BE2C (cell line): Measurements from ENCODE around the gene GPC5.

Source experiments
- DNase-seq: peaks from one replicate; pipeline ENCODE4 v3.0.0-alpha.2; 2020
- H3K27me3 ChIP-seq: fragments of 250-450 bp; sonication (Bioruptor Pico); 2 replicates; pipeline ENCODE4 v1.5.1; 2020; ENCODE audit warnings: mild to moderate bottlenecking
- H3K36me3 ChIP-seq: fragments of 250-450 bp; sonication (Bioruptor Pico); 2 replicates; pipeline ENCODE4 v1.5.1; 2020; ENCODE audit warnings: mild to moderate bottlenecking
- H3K4me1 ChIP-seq: fragments of 250-450 bp; sonication (Bioruptor Pico); 2 replicates; pipeline ENCODE4 v1.5.1; 2020
- H3K4me3 ChIP-seq: 2 replicates; pipeline ENCODE4 v1.5.1; 2011; ENCODE audit warnings: low read depth, low read length
- H3K9me3 ChIP-seq: fragments of 250-450 bp; sonication (Bioruptor Pico); 2 replicates; pipeline ENCODE4 v1.5.1; 2020
- TF ChIP-seq, protein P1 (sequence below): IDR thresholded peaks from 2 replicates; pipeline ENCODE4 v1.5.1; 2012; ENCODE audit warnings: mild to moderate bottlenecking, low read depth, low read length

GPC5 gene

DNA sequence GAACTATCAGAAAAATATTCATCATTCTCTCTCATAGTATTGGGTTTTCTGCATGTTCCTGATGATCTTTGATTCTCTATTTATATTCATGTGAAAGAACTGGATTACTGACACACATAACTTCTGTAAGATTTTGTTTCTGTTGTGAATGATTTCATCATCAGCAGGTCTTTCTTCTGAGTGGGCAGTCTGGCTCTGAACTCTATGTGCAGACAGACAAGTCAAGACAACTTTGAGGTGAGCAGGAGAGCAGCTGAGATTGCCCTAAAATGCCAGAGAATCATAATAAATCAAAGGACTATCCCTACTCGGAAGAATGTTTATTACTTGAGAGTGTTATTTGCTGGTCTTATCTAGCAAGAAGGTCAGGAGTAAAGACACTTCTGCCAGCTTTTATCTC is 1176.1 kb downstream of the GPC5 start:
- no peak overlapping the region for H3K4me3 ChIP-seq
- no peaks in the 10 kb centered on the region for H3K4me1 ChIP-seq
- H3K9me3 ChIP-seq, result no peaks in the 10 kb centered on the region
- DNase-seq, result no peak
- TF ChIP-seq, protein P1, sequence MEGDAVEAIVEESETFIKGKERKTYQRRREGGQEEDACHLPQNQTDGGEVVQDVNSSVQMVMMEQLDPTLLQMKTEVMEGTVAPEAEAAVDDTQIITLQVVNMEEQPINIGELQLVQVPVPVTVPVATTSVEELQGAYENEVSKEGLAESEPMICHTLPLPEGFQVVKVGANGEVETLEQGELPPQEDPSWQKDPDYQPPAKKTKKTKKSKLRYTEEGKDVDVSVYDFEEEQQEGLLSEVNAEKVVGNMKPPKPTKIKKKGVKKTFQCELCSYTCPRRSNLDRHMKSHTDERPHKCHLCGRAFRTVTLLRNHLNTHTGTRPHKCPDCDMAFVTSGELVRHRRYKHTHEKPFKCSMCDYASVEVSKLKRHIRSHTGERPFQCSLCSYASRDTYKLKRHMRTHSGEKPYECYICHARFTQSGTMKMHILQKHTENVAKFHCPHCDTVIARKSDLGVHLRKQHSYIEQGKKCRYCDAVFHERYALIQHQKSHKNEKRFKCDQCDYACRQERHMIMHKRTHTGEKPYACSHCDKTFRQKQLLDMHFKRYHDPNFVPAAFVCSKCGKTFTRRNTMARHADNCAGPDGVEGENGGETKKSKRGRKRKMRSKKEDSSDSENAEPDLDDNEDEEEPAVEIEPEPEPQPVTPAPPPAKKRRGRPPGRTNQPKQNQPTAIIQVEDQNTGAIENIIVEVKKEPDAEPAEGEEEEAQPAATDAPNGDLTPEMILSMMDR, result no peak
- no peaks in the 10 kb centered on the region for H3K27me3 ChIP-seq
- no peaks in the 10 kb centered on the region for H3K36me3 ChIP-seq

DNA sequence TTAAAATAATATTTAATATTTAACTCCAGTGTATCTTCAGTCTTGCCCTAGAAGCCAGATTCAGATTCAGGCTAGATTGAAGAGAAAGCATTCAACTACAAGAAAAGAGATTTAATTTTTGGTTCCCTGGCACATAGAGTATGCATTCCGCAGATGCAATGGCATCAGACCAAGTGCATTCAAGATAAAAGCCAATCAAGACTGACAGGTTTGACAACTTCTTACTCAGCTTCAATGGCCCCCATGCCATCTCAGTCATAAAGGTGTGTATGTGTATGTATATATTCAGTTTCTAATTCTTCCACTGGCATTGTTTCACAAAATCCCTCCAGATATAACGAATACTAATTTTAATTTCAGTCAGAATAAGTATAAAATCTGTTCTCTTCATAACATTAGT is 1177.4 kb downstream of the GPC5 start:
- TF ChIP-seq, protein P1, result no peak
- no peaks in the 10 kb centered on the region for H3K27me3 ChIP-seq
- H3K4me1 ChIP-seq, result no peaks in the 10 kb centered on the region
- no peak for DNase-seq
- no peaks in the 10 kb centered on the region for H3K9me3 ChIP-seq
- no peaks in the 10 kb centered on the region for H3K36me3 ChIP-seq
- no peak overlapping the region for H3K4me3 ChIP-seq

DNA sequence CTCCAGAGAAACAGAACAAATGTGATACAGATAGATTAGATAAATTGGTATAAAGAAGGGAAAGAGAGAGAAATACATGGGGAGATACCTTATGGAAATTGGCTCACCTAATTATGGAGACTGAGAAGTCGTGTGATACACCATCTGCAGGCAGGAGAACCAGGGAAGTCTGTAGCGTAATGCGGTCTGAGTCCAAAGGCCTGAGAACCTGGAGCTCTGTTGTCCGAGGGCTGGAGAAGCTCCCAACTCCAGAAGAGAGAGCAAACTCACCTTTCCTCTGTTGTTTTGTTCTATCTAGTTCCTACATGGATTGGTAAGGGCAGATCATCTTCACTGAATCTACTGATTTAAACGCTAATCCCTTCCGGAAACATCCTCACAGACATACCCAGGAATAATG is 1179.9 kb downstream of the GPC5 start:
- TF ChIP-seq, protein P1, result no peak
- Histone ChIP-seq H3K36me3 (no peaks in the 10 kb centered on the region), H3K4me3 (no peak overlapping the region), H3K9me3 (no peaks in the 10 kb centered on the region), H3K4me1 (no peaks in the 10 kb centered on the region), H3K27me3 (no peaks in the 10 kb centered on the region; the same call in 1 of the 2 replicates)
- no peak for DNase-seq

DNA sequence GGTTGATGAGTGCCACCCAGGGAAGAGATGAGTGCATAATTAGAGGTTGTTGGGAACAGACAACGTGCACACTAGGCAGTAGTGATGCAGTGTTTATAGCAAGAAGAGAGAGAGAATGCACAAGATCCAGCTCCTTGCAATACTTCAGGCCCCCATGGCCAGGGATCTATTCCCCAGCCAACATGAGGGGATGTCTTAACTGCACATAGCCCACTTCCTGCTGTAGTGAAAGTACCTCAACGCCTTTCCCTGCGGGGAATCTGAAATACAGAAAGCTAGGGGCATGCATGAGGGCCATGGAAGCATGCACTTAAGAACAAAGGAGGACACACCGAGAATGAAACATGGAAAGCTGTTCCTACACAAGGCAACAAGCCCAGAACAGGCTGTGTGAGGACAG is 1191.5 kb downstream of the GPC5 start:
- TF ChIP-seq, protein P1, result no peak
- H3K4me3 ChIP-seq, result no peak overlapping the region
- no peak for DNase-seq
- no peaks in the 10 kb centered on the region for H3K36me3 ChIP-seq
- no peaks in the 10 kb centered on the region for H3K4me1 ChIP-seq
- H3K9me3 ChIP-seq, result no peaks in the 10 kb centered on the region; the same call in 1 of the 2 replicates
- H3K27me3 ChIP-seq, result no peaks in the 10 kb centered on the region

DNA sequence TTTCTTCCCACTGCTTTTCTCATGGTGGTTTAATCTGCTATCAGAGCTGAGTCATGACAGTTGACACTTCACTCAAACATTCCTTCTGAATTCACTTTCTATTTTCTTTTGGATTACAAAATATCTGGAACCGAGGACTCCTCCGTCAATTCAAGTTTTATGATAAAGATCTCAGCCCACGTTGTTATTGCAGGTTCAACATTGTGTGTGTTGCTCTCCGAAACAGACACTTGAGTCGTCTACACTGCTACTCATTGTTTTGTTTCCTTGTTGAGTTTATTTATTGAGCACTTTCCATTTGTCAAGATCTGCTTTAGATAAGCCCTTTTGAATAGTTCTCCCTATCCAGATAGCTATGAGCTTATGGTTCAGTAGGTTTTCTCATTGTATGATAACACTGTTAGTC is 1192.1 kb downstream of the GPC5 start:
- H3K27me3 ChIP-seq, result no peaks in the 10 kb centered on the region
- H3K4me3 ChIP-seq, result no peak overlapping the region
- H3K4me1 ChIP-seq, result no peaks in the 10 kb centered on the region
- no peaks in the 10 kb centered on the region for H3K36me3 ChIP-seq
- no peaks in the 10 kb centered on the region; the same call in 1 of the 2 replicates for H3K9me3 ChIP-seq
- no peak for DNase-seq
- TF ChIP-seq, protein P1, result no peak

DNA sequence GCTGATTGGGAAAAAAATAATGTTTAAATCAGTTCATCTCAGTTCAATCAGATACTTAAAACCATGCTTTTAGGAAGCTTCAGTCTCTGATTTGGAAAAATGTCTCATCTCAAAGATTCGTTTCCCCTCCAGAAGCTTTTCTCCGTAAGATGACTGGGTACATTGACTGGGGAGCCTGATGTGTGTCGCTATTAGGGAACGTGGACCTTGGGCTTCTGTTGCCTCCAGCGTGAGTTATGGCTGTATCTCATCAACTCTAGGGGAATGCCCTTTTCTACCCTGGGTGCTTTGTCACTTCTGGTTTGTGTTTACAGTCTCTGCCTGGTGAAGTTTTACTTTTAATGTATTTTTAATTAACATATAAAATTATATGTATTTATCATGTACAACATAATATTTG is 1192.7 kb downstream of the GPC5 start:
- no peak for DNase-seq
- Histone ChIP-seq H3K9me3 (no peaks in the 10 kb centered on the region; the same call in 1 of the 2 replicates), H3K36me3 (no peaks in the 10 kb centered on the region), H3K4me1 (no peaks in the 10 kb centered on the region), H3K4me3 (no peak overlapping the region), H3K27me3 (no peaks in the 10 kb centered on the region)
- TF ChIP-seq, protein P1, result no peak
